GM12874 (cell line): Measurements from ENCODE around the gene HOXC9.

Experiments used
- TF ChIP-seq, protein P1 (sequence below): IDR thresholded peaks from 2 replicates; pipeline ENCODE4 v1.5.1; 2011; ENCODE audit warnings: low read depth, mild to moderate bottlenecking, control low read depth, low read length, moderate library complexity; ENCODE audit not compliant: insufficient read depth

Gene HOXC9

DNA sequence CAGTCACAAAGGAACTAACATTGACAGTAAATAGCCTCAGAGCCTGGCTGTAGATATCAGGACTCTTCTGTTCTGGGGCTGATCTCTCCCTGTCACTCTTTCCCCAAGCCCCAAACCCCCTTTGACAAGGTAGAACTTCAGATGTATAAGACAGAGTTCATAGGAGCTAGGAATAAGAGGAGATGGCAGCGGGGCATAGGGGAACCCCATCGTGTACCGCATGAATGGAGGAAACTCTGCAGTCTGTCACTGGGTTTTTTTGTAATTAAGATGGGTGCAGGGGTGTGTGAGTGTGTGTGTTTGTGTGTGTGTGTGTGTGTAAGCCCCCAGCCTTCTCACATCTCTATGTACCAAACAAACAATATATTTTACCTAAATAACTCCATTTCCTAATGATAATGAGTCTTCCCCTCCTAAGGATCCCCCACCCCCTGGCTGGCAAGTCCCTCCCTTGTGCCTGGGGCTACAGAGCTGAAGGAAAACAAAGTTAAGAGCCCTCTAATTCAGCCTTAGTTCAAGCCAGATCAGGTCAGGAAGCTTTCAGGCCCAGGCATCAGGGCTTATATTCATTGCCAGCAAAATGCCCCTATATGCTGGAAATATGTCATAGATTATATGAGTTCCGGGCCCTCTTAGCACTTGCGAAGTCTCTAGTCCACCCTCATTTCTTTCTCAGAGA lies 44.6 kb downstream of the HOXC9 start:
- TF ChIP-seq, protein P1, sequence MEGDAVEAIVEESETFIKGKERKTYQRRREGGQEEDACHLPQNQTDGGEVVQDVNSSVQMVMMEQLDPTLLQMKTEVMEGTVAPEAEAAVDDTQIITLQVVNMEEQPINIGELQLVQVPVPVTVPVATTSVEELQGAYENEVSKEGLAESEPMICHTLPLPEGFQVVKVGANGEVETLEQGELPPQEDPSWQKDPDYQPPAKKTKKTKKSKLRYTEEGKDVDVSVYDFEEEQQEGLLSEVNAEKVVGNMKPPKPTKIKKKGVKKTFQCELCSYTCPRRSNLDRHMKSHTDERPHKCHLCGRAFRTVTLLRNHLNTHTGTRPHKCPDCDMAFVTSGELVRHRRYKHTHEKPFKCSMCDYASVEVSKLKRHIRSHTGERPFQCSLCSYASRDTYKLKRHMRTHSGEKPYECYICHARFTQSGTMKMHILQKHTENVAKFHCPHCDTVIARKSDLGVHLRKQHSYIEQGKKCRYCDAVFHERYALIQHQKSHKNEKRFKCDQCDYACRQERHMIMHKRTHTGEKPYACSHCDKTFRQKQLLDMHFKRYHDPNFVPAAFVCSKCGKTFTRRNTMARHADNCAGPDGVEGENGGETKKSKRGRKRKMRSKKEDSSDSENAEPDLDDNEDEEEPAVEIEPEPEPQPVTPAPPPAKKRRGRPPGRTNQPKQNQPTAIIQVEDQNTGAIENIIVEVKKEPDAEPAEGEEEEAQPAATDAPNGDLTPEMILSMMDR = no peak

DNA sequence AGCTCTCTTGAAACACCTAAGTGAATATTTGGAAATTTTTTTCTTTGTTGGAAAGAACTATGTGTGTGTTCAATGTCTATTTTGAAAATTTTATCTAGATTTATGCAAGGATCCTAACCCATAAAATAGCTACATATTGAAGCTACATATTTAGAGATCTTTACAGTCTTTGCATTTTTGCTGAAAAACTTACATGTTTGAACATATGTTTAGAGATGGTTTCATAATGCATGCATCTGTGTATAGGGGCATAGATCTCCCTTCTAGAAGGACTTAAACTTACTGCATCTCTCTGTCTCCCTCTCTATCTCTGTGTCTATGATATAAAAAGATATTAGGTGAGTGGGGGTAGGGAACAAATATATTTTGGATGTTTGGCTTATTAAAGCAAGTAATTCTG lies 45.4 kb downstream of the HOXC9 start:
- TF ChIP-seq, protein P1 = no peak

DNA sequence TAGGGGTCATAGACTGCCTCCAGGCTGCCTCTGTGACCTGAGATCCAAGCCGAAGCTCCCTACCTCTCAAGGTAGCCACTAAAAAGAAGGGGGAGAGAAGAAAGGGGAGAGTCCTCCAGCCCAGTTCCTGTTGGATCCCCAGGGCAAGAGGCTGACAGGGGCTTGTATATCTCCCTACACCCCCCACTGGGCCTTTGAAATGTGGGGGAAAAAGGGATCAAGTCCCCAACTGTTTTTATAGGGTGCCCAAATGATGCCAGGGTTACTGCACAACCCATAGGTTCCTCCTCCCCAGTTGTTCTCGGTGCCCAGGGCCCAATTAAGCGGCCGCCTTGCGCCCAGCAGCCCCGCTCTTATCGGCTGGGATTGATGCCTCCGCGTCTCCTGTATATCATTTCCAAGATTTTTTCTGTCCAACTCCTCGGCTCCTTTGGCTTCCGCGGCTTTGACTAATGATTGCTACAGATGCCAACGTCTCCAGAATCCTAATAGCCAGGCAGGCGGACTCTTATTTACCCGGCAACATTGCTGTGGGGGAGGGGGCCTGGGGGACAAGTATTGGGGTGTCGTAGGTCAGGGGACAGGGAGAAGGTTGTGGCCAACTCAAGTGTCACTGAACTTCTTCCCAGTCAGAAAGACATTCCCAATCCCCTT lies 46.0 kb downstream of the HOXC9 start:
- TF ChIP-seq, protein P1 = no peak

DNA sequence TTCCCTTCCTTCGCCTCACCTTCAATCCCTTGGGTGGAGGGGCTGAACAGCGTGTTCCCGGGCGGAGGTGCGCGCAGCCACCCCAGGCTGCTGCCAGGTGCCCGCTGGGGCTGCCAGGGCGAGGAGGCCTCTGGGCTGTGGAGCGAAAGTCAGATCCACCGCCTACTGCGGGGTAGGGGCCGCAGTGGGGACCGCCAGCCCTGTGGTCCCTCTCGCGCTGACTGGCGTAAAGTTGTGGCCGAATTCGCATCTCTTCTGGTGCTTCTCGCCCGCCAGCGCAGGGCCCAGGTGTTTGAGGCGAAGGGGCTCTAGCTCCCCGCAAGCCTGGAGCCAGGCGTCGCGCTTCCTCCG lies 46.8 kb downstream of the HOXC9 start:
- TF ChIP-seq, protein P1 = no peak

DNA sequence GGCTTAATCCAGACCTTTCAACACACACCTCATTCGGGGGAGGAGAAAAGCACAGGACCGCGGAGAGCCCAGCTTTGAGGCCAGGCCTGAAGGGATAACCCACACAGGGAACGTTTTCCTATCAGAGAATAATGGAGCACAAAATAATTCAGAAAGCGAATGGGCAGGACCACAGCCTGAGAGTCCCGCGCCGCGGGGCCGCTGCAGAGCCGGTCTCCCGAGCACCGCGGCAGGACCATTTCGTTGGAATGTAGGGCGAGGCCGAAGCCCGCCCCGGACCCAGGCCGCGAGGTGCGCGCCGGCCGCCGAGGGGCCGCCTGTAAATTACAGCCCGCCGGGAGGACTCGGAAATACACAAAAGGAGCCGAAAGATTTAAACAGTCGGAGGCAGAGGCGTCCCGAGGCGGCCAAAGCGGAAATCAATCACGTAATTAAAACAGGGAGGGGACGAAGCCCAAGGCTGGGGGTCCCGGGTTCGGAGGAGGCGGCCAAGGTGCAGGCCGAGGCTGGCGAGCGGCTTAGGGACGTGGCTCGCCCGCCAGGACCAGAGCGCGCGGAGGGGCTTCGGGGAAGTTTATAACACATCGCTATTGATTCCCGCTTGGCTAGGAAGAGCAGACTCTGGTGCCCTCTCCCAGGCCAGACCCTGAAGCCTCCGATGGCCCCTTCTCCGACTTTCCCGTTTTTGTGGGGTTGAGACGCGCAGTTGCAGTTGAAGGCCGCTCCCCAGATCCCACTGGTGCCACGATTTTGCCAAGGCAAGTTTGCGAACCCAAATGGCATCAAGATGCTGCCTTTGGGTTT lies 47.4 kb downstream of the HOXC9 start:
- TF ChIP-seq, protein P1 = no peak

DNA sequence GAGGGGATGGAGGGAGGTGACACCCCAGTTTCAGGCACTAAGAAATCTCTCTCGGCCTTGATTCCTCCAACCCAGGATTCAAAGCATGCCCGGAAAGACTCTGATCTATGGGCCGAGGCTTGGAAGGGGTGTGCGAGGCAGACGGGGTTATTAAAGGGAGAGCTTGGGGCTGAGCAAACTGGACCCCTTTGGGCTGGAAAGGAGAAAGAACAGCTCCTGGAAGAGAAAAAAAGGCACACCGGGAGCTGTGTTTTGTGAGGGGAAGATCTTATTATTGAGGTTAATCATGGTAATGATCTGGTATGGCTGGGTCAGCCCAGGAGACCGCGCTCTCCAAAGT lies 48.0 kb downstream of the HOXC9 start:
- TF ChIP-seq, protein P1 = no peak

DNA sequence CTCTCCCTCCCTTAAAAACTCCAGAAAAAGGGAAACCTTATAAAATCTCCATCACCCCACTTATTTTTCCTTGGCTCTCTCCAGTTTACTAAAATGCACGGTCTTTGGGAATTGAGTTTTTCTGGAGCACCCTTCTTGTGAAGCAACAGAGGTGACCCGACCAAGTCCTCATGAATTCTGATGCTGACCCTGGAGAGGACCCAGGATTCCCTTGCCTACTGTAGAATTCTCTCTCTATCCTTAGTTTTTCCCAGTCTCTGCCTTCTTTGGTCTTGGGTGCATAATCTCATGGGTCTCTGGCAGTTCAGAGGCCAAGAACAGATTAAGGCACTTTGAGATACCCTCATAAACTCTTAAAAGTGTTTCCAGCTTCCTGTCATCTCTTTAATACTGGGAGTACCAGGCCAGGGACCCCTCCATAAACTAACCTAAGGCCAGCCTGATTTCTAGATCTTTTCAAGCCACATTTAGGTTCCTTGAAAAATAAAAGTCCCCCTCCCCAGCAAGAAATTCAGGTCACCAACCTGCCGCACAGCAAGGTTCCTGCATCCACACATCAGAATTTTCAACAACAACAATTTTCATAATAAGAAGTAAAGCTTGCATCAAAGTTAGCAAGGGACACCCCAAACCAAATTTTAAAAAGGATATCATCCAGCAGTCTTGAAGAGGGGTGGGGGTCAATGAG lies 48.6 kb downstream of the HOXC9 start:
- TF ChIP-seq, protein P1 = no peak
